ENCODE measurements around the gene DHX35.
A peak's percentile ranks its signal among the peaks of the same experiment; 100 is the strongest.

Gene DHX35

GRCh38 chr20:39066471-39067242 lies 104.5 kb downstream of the DHX35 start:
- no peak for DNase-seq (ENCODE audit: low spot score)

DNA sequence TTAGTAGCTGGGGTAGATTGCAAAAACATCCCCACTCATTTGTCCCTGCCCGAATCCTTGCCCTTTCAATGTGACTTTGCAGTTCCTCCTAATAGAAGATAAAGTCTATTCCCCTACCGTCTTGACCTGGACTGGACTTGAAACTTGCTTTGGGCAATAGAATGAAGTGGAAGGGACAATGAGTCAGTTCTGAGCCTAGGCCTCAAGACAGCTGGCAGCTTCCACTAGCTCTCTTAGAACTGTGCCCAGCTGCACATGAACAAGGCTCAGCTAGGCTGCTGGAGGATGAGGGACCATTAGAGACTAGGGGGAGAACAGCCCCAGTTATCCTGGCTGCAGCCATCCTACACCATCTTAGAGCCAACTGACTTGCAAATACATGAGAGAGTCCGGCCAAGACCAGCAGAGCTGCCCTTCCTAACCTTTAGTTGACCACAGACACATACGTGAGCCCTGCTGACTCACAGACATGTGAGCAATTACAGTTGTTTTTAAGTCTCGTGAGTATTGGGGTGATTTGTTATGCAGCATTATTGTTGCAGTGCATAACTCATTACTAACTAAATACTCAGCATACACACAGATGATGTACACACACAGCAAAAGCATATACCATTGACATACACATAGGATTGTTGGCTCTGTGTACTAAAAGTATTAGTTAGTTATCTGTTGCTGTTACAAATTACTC lies 105.5 kb downstream of the DHX35 start:
- no peak for DNase-seq (ENCODE audit: low spot score)

- no peak for DNase-seq (ENCODE audit: low spot score)
These were observed 107.8 kb downstream of the DHX35 start for GRCh38 chr20:39069976-39070375.

- no peak for DNase-seq (ENCODE audit: low spot score)
These were observed 108.5 kb downstream of the DHX35 start for GRCh38 chr20:39070484-39071231.

- DNase-seq (ENCODE audit: low spot score): no peak
These were observed 110.0 kb downstream of the DHX35 start for GRCh38 chr20:39072132-39072531.

- no peak for DNase-seq (ENCODE audit: low spot score)
These were observed 110.5 kb downstream of the DHX35 start for GRCh38 chr20:39072653-39073052.

DNA sequence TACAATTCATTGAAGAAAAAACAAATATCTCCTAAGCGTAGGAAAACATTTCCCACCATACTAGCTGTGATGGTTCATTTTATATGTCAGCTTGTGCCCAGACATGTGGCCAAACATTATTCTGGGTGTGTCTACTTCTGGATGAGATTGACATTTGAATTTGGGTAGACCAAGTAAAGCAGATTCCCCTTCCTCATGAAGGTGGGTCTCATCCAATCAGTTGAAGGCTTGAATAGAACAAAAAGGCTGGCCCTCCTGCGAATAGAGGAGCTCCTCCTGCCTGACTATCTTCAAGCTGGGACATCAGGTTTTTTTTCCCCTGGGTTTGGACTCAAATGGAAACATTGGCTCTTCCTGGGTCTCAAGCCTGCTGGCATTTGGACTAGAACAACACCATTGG lies 113.6 kb downstream of the DHX35 start:
- DNase-seq (ENCODE audit: low spot score): no peak

GRCh38 chr20:39076958-39077357 lies 114.8 kb downstream of the DHX35 start:
- no peak for DNase-seq (ENCODE audit: low spot score)

- DNase-seq (ENCODE audit: low spot score): no peak
These were observed 118.2 kb downstream of the DHX35 start for GRCh38 chr20:39080326-39080725.

DNA sequence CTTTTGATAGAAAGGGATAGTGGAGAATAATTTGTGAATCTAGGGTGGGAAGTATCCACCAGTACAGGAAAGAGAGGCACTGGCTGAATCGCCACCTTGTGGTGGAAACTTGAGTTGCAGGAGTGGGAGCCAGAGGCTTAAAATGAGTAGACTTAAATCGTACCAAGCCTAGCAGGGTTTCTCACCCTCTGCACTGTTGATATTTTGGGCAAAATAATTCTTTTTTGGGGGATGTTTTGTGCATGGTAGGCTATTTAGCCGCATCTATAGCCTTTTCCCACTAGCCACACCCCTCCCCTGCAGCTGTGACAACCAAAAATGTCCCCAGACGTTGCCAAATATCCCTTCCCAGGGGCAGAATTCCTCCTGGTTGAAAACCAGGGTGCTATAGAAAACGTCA lies 119.1 kb downstream of the DHX35 start:
- peak; percentile 84 for DNase-seq (ENCODE audit: low spot score)

- DNase-seq (ENCODE audit: low spot score): no peak
These were observed 120.7 kb downstream of the DHX35 start for GRCh38 chr20:39082622-39083398.

DNA sequence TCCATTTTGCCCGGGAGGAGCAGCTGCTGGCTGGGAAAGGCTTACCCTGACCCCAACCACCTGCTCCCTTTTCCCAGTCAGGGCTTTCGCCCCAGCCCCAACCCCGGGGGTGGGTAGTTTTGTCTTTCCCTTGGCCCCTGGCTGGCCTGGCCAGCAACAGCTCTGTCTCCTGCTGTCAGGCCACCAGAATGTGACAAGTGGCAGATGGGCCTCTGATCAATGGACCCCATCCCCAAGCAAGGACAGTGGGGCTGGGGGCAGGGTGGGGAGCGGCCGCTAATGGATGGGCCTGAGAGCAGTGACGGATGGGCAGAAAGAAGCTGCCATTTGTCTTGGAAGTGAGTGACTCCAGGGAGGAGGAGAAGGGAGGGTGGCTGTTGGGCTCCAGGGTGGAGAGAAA lies 121.6 kb downstream of the DHX35 start:
- DNase-seq (ENCODE audit: low spot score): no peak

- DNase-seq (ENCODE audit: low spot score): no peak
These were observed 126.9 kb downstream of the DHX35 start for GRCh38 chr20:39089029-39089428.
